PC-9 (cell line): ENCODE measurements around the gene B2M. TPM values are rescaled to one million over a fixed set of nuclear protein-coding genes. Genes with fewer than 3 reads are reported as not detected.

Experiments used
- BruUV-seq: library from RNA; stranded (reverse); fragments of 400-500 nt; replicated peaks from 2 replicates; lab custom pipeline; 2021; lab: Mats Ljungman, UMichigan
- CTCF ChIA-PET: fragments of 300-600 bp; sonication (Branson Sonifier 250); formaldehyde crosslinking; loops from one replicate; lab custom pipeline; 2022; ENCODE audit warnings: antibody characterized with exemption; lab: Charles Lee
- POLR2A ChIA-PET: fragments of 300-600 bp; sonication (Branson Sonifier 250); formaldehyde crosslinking; loops from one replicate; lab custom pipeline; 2022; ENCODE audit warnings: antibody characterized with exemption; ENCODE audit not compliant: unreplicated experiment; lab: Charles Lee
- DNase-seq, 2 experiments: peaks; one replicate each; pipeline versions ENCODE4 v3.0.0 to v3.0.0-alpha.2; 2015 to 2022; ENCODE audit warnings: mixed read lengths in 1 of 2
- H2AFZ ChIP-seq: fragments of 200-600 bp; sonication (generic); 2 replicates; pipeline ENCODE4 v1.8.1; 2017; ENCODE audit warnings: antibody characterized with exemption
- H3F3A ChIP-seq: fragments of 200-600 bp; sonication (generic); 2 replicates; pipeline ENCODE4 v1.8.1; 2017; ENCODE audit warnings: antibody characterized with exemption, mild to moderate bottlenecking, low read depth; ENCODE audit not compliant: insufficient read depth
- H3K27ac ChIP-seq: fragments of 200-600 bp; sonication (generic); 2 replicates; pipeline ENCODE4 v1.6.1; 2016; ENCODE audit warnings: mixed run types
- H3K27me3 ChIP-seq: fragments of 200-600 bp; sonication (generic); 2 replicates; pipeline ENCODE4 v1.6.1; 2016; ENCODE audit warnings: low read depth, mixed run types; ENCODE audit not compliant: insufficient read depth
- H3K36me3 ChIP-seq: fragments of 200-600 bp; sonication (generic); 2 replicates; pipeline ENCODE4 v1.6.1; 2016; ENCODE audit warnings: low read depth, mixed run types
- H3K4me1 ChIP-seq: fragments of 200-600 bp; sonication (generic); replicated peaks from 2 replicates; pipeline ENCODE4 v1.6.1; 2016; ENCODE audit warnings: mixed run types; ENCODE audit not compliant: insufficient read depth
- H3K4me2 ChIP-seq: fragments of 200-600 bp; sonication (generic); 2 replicates; pipeline ENCODE4 v1.6.1; 2017; ENCODE audit warnings: mixed run types
- H3K4me3 ChIP-seq: fragments of 200-600 bp; sonication (generic); 2 replicates; pipeline ENCODE4 v1.6.1; 2016; ENCODE audit warnings: mixed run types
- H3K79me2 ChIP-seq: fragments of 200-600 bp; sonication (generic); 2 replicates; pipeline ENCODE4 v1.6.1; 2017; ENCODE audit warnings: low read depth, mixed run types
- H3K9me2 ChIP-seq: fragments of 200-600 bp; sonication (generic); 2 replicates; pipeline ENCODE4 v1.8.1; 2017; ENCODE audit warnings: mild to moderate bottlenecking; ENCODE audit not compliant: insufficient read depth
- H3K9me3 ChIP-seq: fragments of 200-600 bp; sonication (generic); 2 replicates; pipeline ENCODE4 v1.8.1; 2016; ENCODE audit warnings: low read depth; ENCODE audit not compliant: insufficient read depth
- H4K20me1 ChIP-seq: fragments of 200-600 bp; sonication (generic); 2 replicates; pipeline ENCODE4 v1.8.1; 2017; ENCODE audit not compliant: insufficient read depth
- CTCF ChIP-seq: fragments of 200-600 bp; sonication (generic); conservative IDR thresholded peaks from 2 replicates; pipeline ENCODE4 v1.6.1; 2017; ENCODE audit warnings: mixed run types, antibody characterized with exemption, mild to moderate bottlenecking, moderate library complexity
- EZH2 ChIP-seq: fragments of 200-600 bp; sonication (generic); IDR thresholded peaks from 2 replicates; pipeline ENCODE4 v1.8.0; 2017; ENCODE audit warnings: antibody characterized with exemption, low read depth
- intact Hi-C: fragments of 100-400 bp; cut with micrococcal nuclease; formaldehyde crosslinking; loops from one replicate; pipeline ENCODE4 v1.10.0; 2022; ENCODE audit not compliant: unreplicated experiment
- total RNA-seq: library from RNA; stranded (reverse); gene quantifications from 2 replicates; pipeline ENCODE4 v1.2.3, GENCODE V29; 2021

Gene B2M
- total RNA-seq, 1 experiment from 2014 or later: 685 TPM

GRCh38 chr15:44716983-44717602, 5.8 kb downstream of the B2M start:
- no peak for DNase-seq
- BruUV-seq: no TSS peak
- Histone ChIP-seq H3K4me2 (no peak overlapping the region), H3K27ac (no peak overlapping the region), H3K36me3 (peaks cover 3% of the 10 kb centered on the region; the same call in 1 of the 2 replicates), H3K4me3 (no peak overlapping the region), H3K79me2 (peaks cover 34% of the 10 kb centered on the region), H2AFZ (no peak overlapping the region), H4K20me1 (no peaks in the 10 kb centered on the region), H3K27me3 (no peaks in the 10 kb centered on the region), H3K9me2 (no peaks in the 10 kb centered on the region), H3K4me1 (no peaks in the 10 kb centered on the region), H3K9me3 (no peaks in the 10 kb centered on the region), H3F3A (peaks cover 7% of the 10 kb centered on the region; the same call in 1 of the 2 replicates)
- intact Hi-C loops: no loop called here
- no peak for TF ChIP-seq EZH2
- TF ChIP-seq CTCF: no peak
- ChIA-PET CTCF (no interaction called here), POLR2A (no interaction called here)

GRCh38 chr15:44718180-44718926, 7.0 kb downstream of the B2M start:
- Histone ChIP-seq H3F3A (peaks cover 7% of the 10 kb centered on the region; the same call in 1 of the 2 replicates), H4K20me1 (no peaks in the 10 kb centered on the region), H2AFZ (no peak overlapping the region), H3K9me3 (no peaks in the 10 kb centered on the region), H3K27me3 (no peaks in the 10 kb centered on the region), H3K4me1 (no peaks in the 10 kb centered on the region), H3K36me3 (peaks cover 3% of the 10 kb centered on the region; the same call in 1 of the 2 replicates), H3K4me3 (no peak overlapping the region), H3K79me2 (peaks cover 21% of the 10 kb centered on the region), H3K9me2 (no peaks in the 10 kb centered on the region), H3K4me2 (no peak overlapping the region), H3K27ac (no peak overlapping the region)
- no peak for DNase-seq
- POLR2A ChIA-PET: no interaction called here
- CTCF ChIA-PET: no interaction called here
- intact Hi-C loops: no loop called here
- BruUV-seq: no TSS peak
- no peak for TF ChIP-seq CTCF
- no peak for TF ChIP-seq EZH2

GRCh38 chr15:44718927-44719292, 7.6 kb downstream of the B2M start:
- POLR2A ChIA-PET: no interaction called here
- BruUV-seq: no TSS peak

More at GRCh38 chr15:44718927-44719292, 7.6 kb downstream of the B2M start:
- peaks cover 3% of the 10 kb centered on the region; the same call in 1 of the 2 replicates for H3K36me3 ChIP-seq
- H3K4me1 ChIP-seq: no peaks in the 10 kb centered on the region
- no peaks in the 10 kb centered on the region for H3K27me3 ChIP-seq
- no peaks in the 10 kb centered on the region for H3K9me2 ChIP-seq
- peaks cover 7% of the 10 kb centered on the region; the same call in 1 of the 2 replicates for H3F3A ChIP-seq
- no peak overlapping the region for H3K4me3 ChIP-seq
- H3K9me3 ChIP-seq: no peaks in the 10 kb centered on the region
- H4K20me1 ChIP-seq: no peaks in the 10 kb centered on the region
- H3K4me2 ChIP-seq: no peak overlapping the region
- no peak for DNase-seq
- H3K79me2 ChIP-seq: peaks cover 16% of the 10 kb centered on the region
- no peak overlapping the region for H3K27ac ChIP-seq
- no peak for TF ChIP-seq CTCF
- TF ChIP-seq EZH2: no peak
- no peak overlapping the region for H2AFZ ChIP-seq
- CTCF ChIA-PET: no interaction called here
- intact Hi-C loops: no loop called here
